Fibroblast of lung (primary cell): ENCODE data around the gene METTL21C.

Experiments
- CTCF ChIP-seq, 2 donors: IDR thresholded peaks in 1 of 2; conservative IDR thresholded peaks in 1 of 2; 1 replicate in 1 of 2; 2 replicates in 1 of 2; pipeline ENCODE4 v1.5.1; 2011 to 2012; ENCODE audit warnings: low read length in 2 of 2, control low read depth in 1 of 2, inconsistent platforms in 1 of 2, low read depth in 1 of 2, mild to moderate bottlenecking in 1 of 2
- EZH2 ChIP-seq: IDR thresholded peaks from 2 replicates; pipeline ENCODE4 v1.5.1; 2012; ENCODE audit warnings: low read length, control low read depth, mild to moderate bottlenecking; ENCODE audit errors: missing control alignments

GRCh38 chr13:102693776-102694175, 1.1 kb downstream of the METTL21C start:
- TF ChIP-seq EZH2, result no peak
- no peak for TF ChIP-seq CTCF (conservative IDR thresholded peaks at IDR 0.05 in 1 of 2, IDR thresholded peaks at IDR 0.05 in 1 of 2; ENCODE audit: low read depth in 1 of 2, low read length in 2 of 2)
